HG02970 (cell line): Measurements from ENCODE around the gene RGL2.
"Not testable (repeated sequence)": the region's sequence is repeated elsewhere in the genome, so short reads cannot be mapped to it uniquely, and the experiment has no call there.

ENCODE experiments used
- ATAC-seq: cut with Tn5 transposase; IDR thresholded peaks from one replicate; pipeline ENCODE4 v1.9.1; 2021; ENCODE audit warnings: mild to moderate bottlenecking, moderate library complexity, moderate number of reproducible peaks; ENCODE audit not compliant: unreplicated experiment, low FRiP score

Gene RGL2

GRCh38 chr6:33298773-33299236 lies at the start of gene RGL2:
Gene RGL2 (minus strand): TSS chr6:33298942. CDS start chr6:33298610, 332 bp downstream.
- ATAC-seq, result peak; percentile 14

- no peak for ATAC-seq
Measured at GRCh38 chr6:33347816-33348215, 49.1 kb upstream of the RGL2 start.

- ATAC-seq, result not testable (repeated sequence)
Measured at GRCh38 chr6:33346972-33347371, 48.2 kb upstream of the RGL2 start.

- ATAC-seq, result no peak
Measured at GRCh38 chr6:33344701-33345697, 46.3 kb upstream of the RGL2 start.

- ATAC-seq, result no peak
Measured at GRCh38 chr6:33343953-33344611, 45.3 kb upstream of the RGL2 start.

GRCh38 chr6:33343606-33343952 lies 44.8 kb upstream of the RGL2 start:
- ATAC-seq, result not testable (repeated sequence)

GRCh38 chr6:33339193-33339592 lies 40.5 kb upstream of the RGL2 start:
- ATAC-seq, result no peak

GRCh38 chr6:33336495-33336894 lies 37.8 kb upstream of the RGL2 start:
- no peak for ATAC-seq

GRCh38 chr6:33335916-33336315 lies 37.2 kb upstream of the RGL2 start:
- ATAC-seq, result no peak

GRCh38 chr6:33333666-33334065 lies 34.9 kb upstream of the RGL2 start:
- no peak for ATAC-seq

GRCh38 chr6:33330736-33331135 lies 32.0 kb upstream of the RGL2 start:
- no peak for ATAC-seq

- no peak for ATAC-seq
Measured at GRCh38 chr6:33329058-33329457, 30.3 kb upstream of the RGL2 start.

GRCh38 chr6:33324125-33324524 lies 25.4 kb upstream of the RGL2 start:
- no peak for ATAC-seq

GRCh38 chr6:33323623-33323948 lies 24.8 kb upstream of the RGL2 start:
- ATAC-seq, result peak; percentile 12

- no peak for ATAC-seq
Measured at GRCh38 chr6:33321227-33321626, 22.5 kb upstream of the RGL2 start.

GRCh38 chr6:33320315-33321181 lies 21.8 kb upstream of the RGL2 start:
- no peak for ATAC-seq

- no peak for ATAC-seq
Measured at GRCh38 chr6:33319939-33320314, 21.2 kb upstream of the RGL2 start.

GRCh38 chr6:33318426-33319073 lies 19.8 kb upstream of the RGL2 start:
- ATAC-seq, result no peak

GRCh38 chr6:33317669-33318425 lies 19.1 kb upstream of the RGL2 start, which contains the start of gene ZBTB22:
Gene ZBTB22 (minus strand): TSS chr6:33317744. CDS start chr6:33316916, 828 bp downstream.
- peak; percentile 42 for ATAC-seq

- ATAC-seq, result no peak
Measured at GRCh38 chr6:33317419-33317668, 18.6 kb upstream of the RGL2 start.
